H9 (cell line): Measurements from ENCODE around the gene C1orf159. TPM values are rescaled to one million over a fixed set of nuclear protein-coding genes. Genes with fewer than 3 reads are reported as not detected.

ENCODE experiments used
- DNase-seq: peaks from one replicate; pipeline ENCODE4 v3.0.0-alpha.2; 2017
- H2AFZ ChIP-seq: one replicate; pipeline ENCODE4 v1.6.1; 2013; ENCODE audit warnings: mild to moderate bottlenecking, low read length, control low read depth, moderate library complexity
- H2AK5ac ChIP-seq: 2 replicates; pipeline ENCODE4 v1.6.1; 2013; ENCODE audit warnings: low read length, control low read depth, mixed read lengths; ENCODE audit not compliant: insufficient read length
- H2BK120ac ChIP-seq: one replicate; pipeline ENCODE4 v1.6.1; 2013; ENCODE audit warnings: low read depth, mild to moderate bottlenecking, low read length, control low read depth, inconsistent platforms; ENCODE audit not compliant: poor library complexity, severe bottlenecking
- H2BK12ac ChIP-seq: 2 replicates; pipeline ENCODE4 v1.6.1; 2013; ENCODE audit warnings: low read length, control low read depth, mixed read lengths, low read depth; ENCODE audit not compliant: insufficient read length
- H2BK15ac ChIP-seq: 2 replicates; pipeline ENCODE4 v1.6.1; 2013; ENCODE audit warnings: low read depth, low read length, control low read depth
- H2BK20ac ChIP-seq: one replicate; pipeline ENCODE4 v1.6.1; 2013; ENCODE audit warnings: low read depth, mild to moderate bottlenecking, low read length, control low read depth, inconsistent platforms; ENCODE audit not compliant: poor library complexity, severe bottlenecking
- H2BK5ac ChIP-seq: 2 replicates; pipeline ENCODE4 v1.6.1; 2013; ENCODE audit warnings: low read length, control low read depth, mixed read lengths; ENCODE audit not compliant: insufficient read length
- H3K14ac ChIP-seq: 2 replicates; pipeline ENCODE4 v1.6.1; 2013; ENCODE audit warnings: low read length, control low read depth; ENCODE audit not compliant: insufficient read depth
- H3K18ac ChIP-seq: 2 replicates; pipeline ENCODE4 v1.6.1; 2013; ENCODE audit warnings: low read depth, mild to moderate bottlenecking, mixed read lengths, low read length, control low read depth; ENCODE audit not compliant: insufficient read length
- H3K23ac ChIP-seq: 2 replicates; pipeline ENCODE4 v1.6.1; 2013; ENCODE audit warnings: low read length, control low read depth, mixed read lengths, low read depth; ENCODE audit not compliant: insufficient read length
- H3K23me2 ChIP-seq: 2 replicates; pipeline ENCODE4 v1.6.1; 2013; ENCODE audit warnings: low read depth, mild to moderate bottlenecking, mixed read lengths, low read length, control low read depth; ENCODE audit not compliant: insufficient read length, poor library complexity, severe bottlenecking
- H3K27ac ChIP-seq: 2 replicates; pipeline ENCODE4 v1.5.1; 2013; ENCODE audit warnings: low read length, control low read depth, mixed read lengths, low read depth; ENCODE audit not compliant: insufficient read length
- H3K27me3 ChIP-seq: 2 replicates; pipeline ENCODE4 v1.6.1; 2013; ENCODE audit warnings: low read length, control low read depth, inconsistent platforms; ENCODE audit not compliant: insufficient read depth
- H3K4ac ChIP-seq: 2 replicates; pipeline ENCODE4 v1.6.1; 2013; ENCODE audit warnings: low read depth, mild to moderate bottlenecking, control low read depth, inconsistent platforms, low read length, moderate library complexity
- H3K4me1 ChIP-seq: 2 replicates; pipeline ENCODE4 v1.6.1; 2013; ENCODE audit warnings: low read length, control low read depth, inconsistent platforms; ENCODE audit not compliant: insufficient read depth
- H3K4me2 ChIP-seq: 2 replicates; pipeline ENCODE4 v1.6.1; 2013; ENCODE audit warnings: low read length, control low read depth, mixed read lengths; ENCODE audit not compliant: insufficient read length, insufficient read depth
- H3K56ac ChIP-seq: 2 replicates; pipeline ENCODE4 v1.6.1; 2013; ENCODE audit warnings: low read depth, mild to moderate bottlenecking, mixed read lengths, low read length, control low read depth; ENCODE audit not compliant: insufficient read length
- H3K79me1 ChIP-seq: 2 replicates; pipeline ENCODE4 v1.6.1; 2013; ENCODE audit warnings: low read depth, mild to moderate bottlenecking, moderate library complexity, low read length, control low read depth, inconsistent platforms; ENCODE audit not compliant: insufficient read depth, poor library complexity, severe bottlenecking
- H3K79me2 ChIP-seq: 2 replicates; pipeline ENCODE4 v1.6.1; 2013; ENCODE audit warnings: low read length, control low read depth, inconsistent platforms; ENCODE audit not compliant: insufficient read depth
- H3K9ac ChIP-seq: 2 replicates; pipeline ENCODE4 v1.6.1; 2013; ENCODE audit warnings: low read length, control low read depth, mixed read lengths; ENCODE audit not compliant: insufficient read length; ENCODE audit errors: extremely low read depth
- H3K9me3 ChIP-seq: one replicate; pipeline ENCODE4 v1.6.1; 2013; ENCODE audit warnings: low read depth, low read length, inconsistent platforms; ENCODE audit not compliant: control insufficient read depth
- H3T11ph ChIP-seq: one replicate; pipeline ENCODE4 v1.6.1; 2013; ENCODE audit warnings: mild to moderate bottlenecking, low read length, control low read depth, inconsistent platforms
- H4K20me1 ChIP-seq: one replicate; pipeline ENCODE4 v1.6.1; 2013; ENCODE audit not compliant: control insufficient read depth, insufficient read length, insufficient read depth
- H4K5ac ChIP-seq: 2 replicates; pipeline ENCODE4 v1.6.1; 2013; ENCODE audit warnings: low read depth, mild to moderate bottlenecking, mixed read lengths, low read length, control low read depth; ENCODE audit not compliant: insufficient read length
- H4K8ac ChIP-seq: replicated peaks from 2 replicates; pipeline ENCODE4 v1.6.1; 2013; ENCODE audit warnings: low read length, control low read depth, mixed read lengths, low read depth; ENCODE audit not compliant: insufficient read length
- H4K91ac ChIP-seq: 2 replicates; pipeline ENCODE4 v1.6.1; 2013; ENCODE audit warnings: low read depth, mild to moderate bottlenecking, moderate library complexity, mixed read lengths, low read length, control low read depth; ENCODE audit not compliant: insufficient read length
- H3K27ac Mint-ChIP-seq, 3 experiments: 2 replicates in 2 of 3; 3 replicates in 1 of 3; pipeline ENCODE4 v1.8.0; 2020 to 2021; ENCODE audit warnings: mixed read lengths in 3 of 3, mild to moderate bottlenecking in 1 of 3, moderate library complexity in 1 of 3
- H3K27me3 Mint-ChIP-seq: 2 replicates; pipeline ENCODE4 v1.8.0; 2021; ENCODE audit warnings: low read depth, mild to moderate bottlenecking, moderate library complexity, mixed read lengths
- H3K36me3 Mint-ChIP-seq, 3 experiments: 2 replicates in 2 of 3; 3 replicates in 1 of 3; pipeline ENCODE4 v1.8.0; 2020 to 2021; ENCODE audit warnings: low read depth in 3 of 3, mixed read lengths in 3 of 3; ENCODE audit not compliant: insufficient read depth in 1 of 3
- H3K4me1 Mint-ChIP-seq, 2 experiments: 2 replicates each; pipeline ENCODE4 v1.8.0; 2020; ENCODE audit warnings: mixed read lengths in 2 of 2
- H3K4me3 Mint-ChIP-seq, 2 experiments: 2 replicates in 1 of 2; 3 replicates in 1 of 2; pipeline ENCODE4 v1.8.0; 2020 to 2021; ENCODE audit warnings: mild to moderate bottlenecking in 2 of 2, mixed read lengths in 2 of 2, moderate library complexity in 1 of 2
- H3K9me3 Mint-ChIP-seq, 2 experiments: 2 replicates in 1 of 2; 3 replicates in 1 of 2; pipeline ENCODE4 v1.8.0; 2020; ENCODE audit warnings: mild to moderate bottlenecking in 2 of 2, mixed read lengths in 2 of 2, moderate library complexity in 1 of 2
- WGBS: extraction: QIAGEN DNeasy Blood & Tissue Kit; methylation state at CpG from one replicate; pipeline ENCODE4 v1.1.7; 2013; ENCODE audit warnings: missing lambda C conversion rate, low lambda C conversion rate, mixed read lengths; ENCODE audit not compliant: insufficient read length; ENCODE audit errors: extremely low coverage; 5-methylcytosine and 5-hydroxymethylcytosine counted together
- total RNA-seq: library from RNA; stranded (reverse); gene quantifications from 2 replicates; pipeline ENCODE4 v1.2.1, GENCODE V29; 2021
- TF ChIP-seq, protein P1 (sequence below): fragments of 200-600 bp; sonication (generic); conservative IDR thresholded peaks from 3 replicates; pipeline ENCODE4 v1.8.0; 2021; ENCODE audit warnings: antibody characterized with exemption, mild to moderate bottlenecking

C1orf159 gene
- total RNA-seq, 1 experiment from 2014 or later, result 12.3 TPM

- Histone ChIP-seq H2AFZ (no peak overlapping the region), H2BK12ac (no peak overlapping the region)
Measured at GRCh38 chr1:1148061-1148460, 32.2 kb upstream of the C1orf159 start.

More at GRCh38 chr1:1148061-1148460, 32.2 kb upstream of the C1orf159 start:
- Histone ChIP-seq H3K18ac (no peak overlapping the region), H4K5ac (no peak overlapping the region), H2BK15ac (no peak overlapping the region), H3K79me2 (no peaks in the 10 kb centered on the region), H3K56ac (no peak overlapping the region), H2AK5ac (no peak overlapping the region), H3K4ac (no peak overlapping the region), H4K91ac (no peak overlapping the region), H2BK20ac (no peak overlapping the region), H3K9ac (no peak overlapping the region), H3K4me1 (no peaks in the 10 kb centered on the region), H4K20me1 (no peaks in the 10 kb centered on the region), H3K27me3 (no peaks in the 10 kb centered on the region), H3K27ac (no peak overlapping the region), H3K79me1 (no peaks in the 10 kb centered on the region), H3T11ph (no peak overlapping the region), H3K4me2 (no peak overlapping the region), H3K14ac (no peak overlapping the region), H3K23me2 (no peaks in the 10 kb centered on the region), H4K8ac (no peak overlapping the region), H2BK5ac (no peak overlapping the region), H3K23ac (no peak overlapping the region), H2BK120ac (no peak overlapping the region), H3K9me3 (no peaks in the 10 kb centered on the region)
- Mint-ChIP-seq H3K4me1 (peaks cover 2 to 6% of the 10 kb centered on the region in 2 experiments; a peak in 2 of 4 replicates), H3K27ac (no peak overlapping the region), H3K9me3 (peaks cover 10% of the 10 kb centered on the region in 2 experiments), H3K4me3 (no peak overlapping the region), H3K27me3 (peaks cover 19% of the 10 kb centered on the region), H3K36me3 (peaks cover 2 to 12% (median 10%) of the 10 kb centered on the region in 3 experiments; a peak in 5 of 7 replicates)
- TF ChIP-seq, protein P1, sequence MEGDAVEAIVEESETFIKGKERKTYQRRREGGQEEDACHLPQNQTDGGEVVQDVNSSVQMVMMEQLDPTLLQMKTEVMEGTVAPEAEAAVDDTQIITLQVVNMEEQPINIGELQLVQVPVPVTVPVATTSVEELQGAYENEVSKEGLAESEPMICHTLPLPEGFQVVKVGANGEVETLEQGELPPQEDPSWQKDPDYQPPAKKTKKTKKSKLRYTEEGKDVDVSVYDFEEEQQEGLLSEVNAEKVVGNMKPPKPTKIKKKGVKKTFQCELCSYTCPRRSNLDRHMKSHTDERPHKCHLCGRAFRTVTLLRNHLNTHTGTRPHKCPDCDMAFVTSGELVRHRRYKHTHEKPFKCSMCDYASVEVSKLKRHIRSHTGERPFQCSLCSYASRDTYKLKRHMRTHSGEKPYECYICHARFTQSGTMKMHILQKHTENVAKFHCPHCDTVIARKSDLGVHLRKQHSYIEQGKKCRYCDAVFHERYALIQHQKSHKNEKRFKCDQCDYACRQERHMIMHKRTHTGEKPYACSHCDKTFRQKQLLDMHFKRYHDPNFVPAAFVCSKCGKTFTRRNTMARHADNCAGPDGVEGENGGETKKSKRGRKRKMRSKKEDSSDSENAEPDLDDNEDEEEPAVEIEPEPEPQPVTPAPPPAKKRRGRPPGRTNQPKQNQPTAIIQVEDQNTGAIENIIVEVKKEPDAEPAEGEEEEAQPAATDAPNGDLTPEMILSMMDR, result no peak
- WGBS, result no CpG with 5 or more reads among the region's 13 CpGs
- DNase-seq, result no peak
